Sigmoid colon (tissue), 7 donors: ENCODE results near the gene EIF3I. TPM values are rescaled to one million over a fixed set of nuclear protein-coding genes. Genes with fewer than 3 reads are reported as not detected.
A peak's percentile ranks its signal among the peaks of the same experiment; 100 is the strongest.

Source experiments
- DNase-seq: peaks from one replicate; pipeline ENCODE4 v3.0.0-alpha.2; 2019
- H3K27ac ChIP-seq, 4 donors: fragments of 200-600 bp; sonication (generic); one replicate each; pipeline ENCODE4 v1.5.1; 2016 to 2019; ENCODE audit warnings: mild to moderate bottlenecking in 1 of 4
- H3K27me3 ChIP-seq, 3 donors: fragments of 200-600 bp; sonication (generic); one replicate each; pipeline ENCODE4 v1.5.1; 2019; ENCODE audit warnings: mild to moderate bottlenecking in 1 of 3
- H3K36me3 ChIP-seq, 4 donors: fragments of 200-600 bp; sonication (generic); one replicate each; pipeline ENCODE4 v1.5.1; 2016 to 2019
- H3K4me1 ChIP-seq, 4 donors: fragments of 200-600 bp; sonication (generic); one replicate each; pipeline ENCODE4 v1.5.1; 2017 to 2019
- H3K4me3 ChIP-seq, 4 donors: fragments of 200-600 bp; sonication (generic); one replicate each; pipeline ENCODE4 v1.5.1; 2017 to 2019; ENCODE audit warnings: mild to moderate bottlenecking in 2 of 4, moderate library complexity in 1 of 4
- H3K9me3 ChIP-seq, 4 donors: fragments of 200-600 bp in 3 of 4; sonication (generic) in 3 of 4; one replicate each; pipeline versions ENCODE4 v1.5.1 to v1.6.1; 2013 to 2019
- EP300 ChIP-seq, 4 donors: sonication (generic); formaldehyde crosslinking; IDR thresholded peaks; one replicate each; pipeline ENCODE4 v1.6.1; 2017; ENCODE audit warnings: antibody characterized with exemption in 4 of 4
- POLR2A ChIP-seq, 2 donors: fragments of 450-650 bp; IDR thresholded peaks; one replicate each; pipeline ENCODE4 v1.6.1; 2016; ENCODE audit warnings: antibody characterized with exemption in 2 of 2, mild to moderate bottlenecking in 2 of 2, moderate library complexity in 2 of 2
- POLR2AphosphoS5 ChIP-seq, 4 donors: sonication (generic); formaldehyde crosslinking; IDR thresholded peaks; one replicate each; pipeline ENCODE4 v1.6.1; 2017; ENCODE audit warnings: antibody characterized with exemption in 4 of 4
- WGBS, 2 donors: extraction: QIAGEN DNeasy Blood & Tissue Kit; methylation state at CpG; one replicate each; pipeline ENCODE4 v1.1.7; 2013; 5-methylcytosine and 5-hydroxymethylcytosine counted together
- intact Hi-C: fragments of 100-400 bp; cut with DNase I; formaldehyde crosslinking; loops from one replicate; pipeline ENCODE4 v1.15.1; 2023
- polyA plus RNA-seq, 3 donors: library from polyadenylated mRNA; stranded (reverse); fragments of 200-250 nt; gene quantifications; one replicate each; pipeline ENCODE4 v1.2.3, GENCODE V29; 2013
- total RNA-seq, 4 donors: library from RNA; depleted of rRNA; stranded (reverse); fragments of >200 nt; gene quantifications; one replicate each; pipeline ENCODE4 v1.1.0, GENCODE V29; 2016
- TF ChIP-seq, protein P1 (sequence below), 4 experiments: fragments of 450-650 bp in 3 of 4; fragments of 200-600 bp in 1 of 4; IDR thresholded peaks; one replicate each; pipeline ENCODE4 v1.5.1; 2016 to 2019; ENCODE audit warnings: antibody characterized with exemption in 4 of 4, mild to moderate bottlenecking in 3 of 4, moderate library complexity in 2 of 4
- donor health status: healthy with polysubstance abuse.
- donor health status: Bipolar disorder and iron deficiency.
- donor health status: healthy.

EIF3I gene
- total RNA-seq (100 to 1,000 TPM; 163 to 178 (median 171) TPM), polyA plus RNA-seq (100 to 1,000 TPM; 171 to 226 (median 185) TPM)

DNA sequence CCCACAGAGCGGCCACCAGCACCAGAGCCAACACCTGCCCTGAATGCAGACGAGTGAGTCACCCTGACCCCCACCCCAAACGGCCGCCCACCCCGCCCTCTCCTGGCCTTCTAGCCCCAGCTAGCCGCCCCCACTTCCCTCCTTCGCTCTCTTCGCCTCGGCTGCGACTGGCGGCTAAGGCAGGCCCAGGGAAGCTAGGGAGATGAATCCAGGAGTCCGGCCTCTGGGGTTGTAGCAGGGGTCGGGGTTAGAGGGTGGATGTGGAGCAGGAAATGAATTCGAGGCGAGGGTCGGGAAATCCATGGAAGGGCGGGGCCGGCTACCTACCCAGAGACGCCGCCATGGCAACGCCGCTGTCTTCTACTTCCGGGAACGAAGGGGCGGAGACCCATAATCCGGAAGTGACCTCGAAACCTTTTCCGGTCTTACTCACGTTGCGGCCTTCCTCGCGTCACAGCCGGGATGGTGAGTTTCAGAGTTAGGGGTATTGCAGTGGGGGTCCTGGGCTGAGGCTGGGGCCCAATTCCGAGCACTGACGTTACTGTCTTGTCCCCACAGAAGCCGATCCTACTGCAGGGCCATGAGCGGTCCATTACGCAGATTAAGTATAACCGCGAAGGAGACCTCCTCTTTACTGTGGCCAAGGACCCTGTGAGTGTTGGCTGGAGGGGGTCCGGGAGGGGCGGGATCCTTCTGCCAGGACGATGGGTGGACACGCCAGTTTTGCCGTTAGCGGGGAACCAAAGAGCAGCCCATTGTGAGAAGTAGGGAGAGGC lies at the start of gene EIF3I, which contains the start of gene TMEM234:
Gene EIF3I, plus strand, starts transcription at position 428 of the 776 bp plus-strand sequence. Its CDS starts 35 bp downstream, at position 463.
Gene TMEM234, minus strand, starts transcription at position 374 of the 776 bp plus-strand sequence. Its CDS starts 31 bp downstream, at position 343.
- Histone ChIP-seq H3K9me3 (no peaks in the 10 kb centered on the region), H3K4me1 (peaks cover 0 to 32% (median 26%) of the 10 kb centered on the region in 4 donors), H3K4me3 (peak within 1 kb of the TSS; percentile 70 to 87 (median 73)), H3K27ac (peak within 1 kb of the TSS; percentile 88 to 91 (median 90)), H3K36me3 (peaks cover 12 to 57% (median 16%) of the 10 kb centered on the region in 4 donors), H3K27me3 (no peaks in the 10 kb centered on the region)
- DNase-seq, result peak; percentile 97
- intact Hi-C loops, result loop anchor here (1.0 to 5.0 kb wide), 3 partner anchors 18 to 130 kb away; no protein-coding TSS in a partner anchor
- TF ChIP-seq EP300 (IDR thresholded peaks at IDR 0.05), result peak in 1 of 4 donors; percentile 53
- peak; percentile 61 to 71 for TF ChIP-seq POLR2A (IDR thresholded peaks at IDR 0.05)
- TF ChIP-seq, protein P1, sequence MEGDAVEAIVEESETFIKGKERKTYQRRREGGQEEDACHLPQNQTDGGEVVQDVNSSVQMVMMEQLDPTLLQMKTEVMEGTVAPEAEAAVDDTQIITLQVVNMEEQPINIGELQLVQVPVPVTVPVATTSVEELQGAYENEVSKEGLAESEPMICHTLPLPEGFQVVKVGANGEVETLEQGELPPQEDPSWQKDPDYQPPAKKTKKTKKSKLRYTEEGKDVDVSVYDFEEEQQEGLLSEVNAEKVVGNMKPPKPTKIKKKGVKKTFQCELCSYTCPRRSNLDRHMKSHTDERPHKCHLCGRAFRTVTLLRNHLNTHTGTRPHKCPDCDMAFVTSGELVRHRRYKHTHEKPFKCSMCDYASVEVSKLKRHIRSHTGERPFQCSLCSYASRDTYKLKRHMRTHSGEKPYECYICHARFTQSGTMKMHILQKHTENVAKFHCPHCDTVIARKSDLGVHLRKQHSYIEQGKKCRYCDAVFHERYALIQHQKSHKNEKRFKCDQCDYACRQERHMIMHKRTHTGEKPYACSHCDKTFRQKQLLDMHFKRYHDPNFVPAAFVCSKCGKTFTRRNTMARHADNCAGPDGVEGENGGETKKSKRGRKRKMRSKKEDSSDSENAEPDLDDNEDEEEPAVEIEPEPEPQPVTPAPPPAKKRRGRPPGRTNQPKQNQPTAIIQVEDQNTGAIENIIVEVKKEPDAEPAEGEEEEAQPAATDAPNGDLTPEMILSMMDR (IDR thresholded peaks at IDR 0.05), result no peak
- TF ChIP-seq POLR2AphosphoS5 (IDR thresholded peaks at IDR 0.05), result peak; percentile 91 to 95 (median 94)
- 0 to 1% methylated on average over 46 of the region's 46 CpGs for WGBS, 2 donors

- H3K4me1 ChIP-seq, result no peaks in the 10 kb centered on the region
- no peak overlapping the region for H3K4me3 ChIP-seq
- TF ChIP-seq, protein P1 (IDR thresholded peaks at IDR 0.05), result no peak
- TF ChIP-seq POLR2A (IDR thresholded peaks at IDR 0.05) (no peak), EP300 (IDR thresholded peaks at IDR 0.05) (no peak), POLR2AphosphoS5 (IDR thresholded peaks at IDR 0.05) (no peak)
- no peak overlapping the region for H3K27ac ChIP-seq
- intact Hi-C loops, result no loop called here
- H3K9me3 ChIP-seq, result no peaks in the 10 kb centered on the region
- DNase-seq, result no peak
- whole genome bisulfite sequencing, 2 donors, result 89 to 94% methylated on average over 1 of the region's 1 CpG
- peaks cover 13 to 62% (median 38%) of the 10 kb centered on the region in 4 donors for H3K36me3 ChIP-seq
- H3K27me3 ChIP-seq, result no peaks in the 10 kb centered on the region
Observed at GRCh38 chr1:32172621-32173245, 49.5 kb upstream of the EIF3I start.

- intact Hi-C loops, result loop anchor here (2.0 to 5.0 kb wide), 2 partner anchors 70 to 114 kb away; partner anchors contain the start of genes HDAC1 and KPNA6
- Histone ChIP-seq H3K4me3 (peak overlapping the region; percentile 44 to 75 (median 59)), H3K27me3 (no peaks in the 10 kb centered on the region), H3K36me3 (peaks cover 0 to 31% (median 7%) of the 10 kb centered on the region in 4 donors), H3K27ac (peak overlapping the region; percentile 90 to 95 (median 92)), H3K9me3 (no peaks in the 10 kb centered on the region), H3K4me1 (peaks cover 0 to 43% (median 38%) of the 10 kb centered on the region in 4 donors)
- 85 to 87% methylated on average over 7 of the region's 7 CpGs for WGBS, 2 donors
- TF ChIP-seq EP300 (IDR thresholded peaks at IDR 0.05), result no peak
- TF ChIP-seq POLR2AphosphoS5 (IDR thresholded peaks at IDR 0.05), result no peak
- TF ChIP-seq, protein P1 (IDR thresholded peaks at IDR 0.05), result no peak
- no peak for TF ChIP-seq POLR2A (IDR thresholded peaks at IDR 0.05)
- DNase-seq, result peak; percentile 10
Observed at GRCh38 chr1:32178380-32179192, 43.6 kb upstream of the EIF3I start.

- intact Hi-C loops, result loop anchor here (2.0 to 5.0 kb wide), 2 partner anchors 70 to 113 kb away; partner anchors contain the start of genes HDAC1 and KPNA6
- H3K27ac ChIP-seq, result peak overlapping the region; percentile 90 to 95 (median 92)
Observed at GRCh38 chr1:32179193-32179442, 43.1 kb upstream of the EIF3I start.

More at GRCh38 chr1:32179193-32179442, 43.1 kb upstream of the EIF3I start:
- Histone ChIP-seq H3K9me3 (no peaks in the 10 kb centered on the region), H3K4me3 (peak overlapping the region; percentile 44 to 75 (median 59)), H3K27me3 (no peaks in the 10 kb centered on the region), H3K36me3 (peaks cover 0 to 31% (median 11%) of the 10 kb centered on the region in 4 donors), H3K4me1 (peaks cover 0 to 48% (median 44%) of the 10 kb centered on the region in 4 donors)
- peak; percentile 70 for DNase-seq
- TF ChIP-seq EP300 (IDR thresholded peaks at IDR 0.05), result no peak
- TF ChIP-seq, protein P1 (IDR thresholded peaks at IDR 0.05), result no peak
- 15 to 22% methylated on average over 7 of the region's 7 CpGs for WGBS, 2 donors
